Dendritic cell treated with granulocyte-macrophage colony-stimulating factor and Interleukin-4, amounts not matched to agents 40 ng/mL and 50 ng/mL, for 4 days (primary cell): ENCODE results near the gene EDAR.

Experiments
- H3K27ac Mint-ChIP-seq: one replicate; pipeline ENCODE4 v1.8.0; 2022; ENCODE audit warnings: mild to moderate bottlenecking, mixed read lengths
- H3K27me3 Mint-ChIP-seq: one replicate; pipeline ENCODE4 v1.8.0; 2022; ENCODE audit warnings: mild to moderate bottlenecking, mixed read lengths
- H3K36me3 Mint-ChIP-seq: one replicate; pipeline ENCODE4 v1.8.0; 2022; ENCODE audit warnings: low read depth, mixed read lengths
- H3K4me1 Mint-ChIP-seq: one replicate; pipeline ENCODE4 v1.8.0; 2022; ENCODE audit warnings: low read depth, mixed read lengths
- H3K4me3 Mint-ChIP-seq: one replicate; pipeline ENCODE4 v1.8.0; 2022; ENCODE audit warnings: mild to moderate bottlenecking, moderate library complexity, mixed read lengths
- H3K9me3 Mint-ChIP-seq: one replicate; pipeline ENCODE4 v1.8.0; 2022; ENCODE audit warnings: mixed read lengths
- intact Hi-C: fragments of 100-400 bp; cut with micrococcal nuclease; formaldehyde crosslinking; loops from one replicate; pipeline ENCODE4 v1.15.0; 2022

Gene EDAR

DNA sequence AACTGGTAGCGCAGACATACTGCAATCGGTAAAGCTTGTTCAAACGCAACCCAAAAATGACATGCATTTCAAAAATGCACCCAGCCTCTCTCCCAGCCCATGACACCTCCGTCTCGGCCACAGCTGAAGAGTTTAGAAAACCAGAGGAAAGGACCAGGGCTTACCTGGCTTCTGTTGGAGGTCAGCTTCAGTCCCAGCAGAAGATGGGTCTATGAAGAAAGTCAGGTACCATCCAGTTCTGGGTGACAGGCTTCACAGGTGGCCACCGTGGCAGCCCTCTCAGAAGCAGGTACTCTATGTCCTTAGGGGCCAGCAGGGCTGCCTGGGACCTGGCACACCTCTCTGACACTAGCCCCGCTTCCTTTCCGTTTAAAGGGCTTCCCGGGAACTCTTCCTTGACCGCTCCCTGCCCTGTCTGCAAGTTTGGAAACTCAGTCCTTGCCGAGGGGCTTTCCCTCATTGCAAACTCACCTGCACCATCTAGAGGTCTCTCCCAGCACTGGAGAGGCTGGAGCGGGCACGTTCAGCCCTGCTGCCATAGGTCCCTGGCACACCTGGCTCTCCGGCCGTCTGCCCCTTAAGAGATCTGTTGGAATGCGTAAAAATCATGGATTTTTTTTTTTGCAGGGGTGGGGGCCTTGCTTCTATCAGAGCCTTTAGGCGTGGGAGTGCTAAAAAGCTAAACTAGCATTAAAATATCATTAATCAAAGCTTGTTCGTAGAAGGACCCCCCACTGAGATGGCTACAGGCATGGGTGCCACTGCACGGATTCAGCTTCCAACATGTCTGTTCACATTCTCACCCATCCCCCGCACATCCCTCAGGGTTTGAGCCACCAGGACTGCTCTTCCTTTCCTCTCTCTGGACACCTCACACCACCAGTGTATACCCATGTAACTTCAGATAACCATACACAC lies at the start of gene EDAR:
Gene EDAR, minus strand, starts transcription at position 425 of the 918 bp plus-strand sequence. CDS start 58,206 bp downstream, outside the sequence.
- H3K4me3 Mint-ChIP-seq: no peak within 1 kb of the TSS
- peaks cover 8% of the 10 kb centered on the region for H3K27me3 Mint-ChIP-seq
- no peaks in the 10 kb centered on the region for H3K36me3 Mint-ChIP-seq
- H3K9me3 Mint-ChIP-seq: no peaks in the 10 kb centered on the region
- intact Hi-C loops: no loop called here
- no peaks in the 10 kb centered on the region for H3K4me1 Mint-ChIP-seq
- H3K27ac Mint-ChIP-seq: no peak within 1 kb of the TSS

GRCh38 chr2:109033171-109033570 lies 44.2 kb upstream of the EDAR start:
- peaks cover 22% of the 10 kb centered on the region for H3K4me1 Mint-ChIP-seq
- intact Hi-C loops: no loop called here
- no peak overlapping the region for H3K27ac Mint-ChIP-seq
- H3K27me3 Mint-ChIP-seq: peaks cover 5% of the 10 kb centered on the region
- H3K9me3 Mint-ChIP-seq: no peaks in the 10 kb centered on the region
- H3K36me3 Mint-ChIP-seq: no peaks in the 10 kb centered on the region
- H3K4me3 Mint-ChIP-seq: no peak overlapping the region

- H3K9me3 Mint-ChIP-seq: no peaks in the 10 kb centered on the region
- intact Hi-C loops: no loop called here
- H3K27me3 Mint-ChIP-seq: peaks cover 5% of the 10 kb centered on the region
- H3K27ac Mint-ChIP-seq: peak overlapping the region; percentile 50
- peaks cover 22% of the 10 kb centered on the region for H3K4me1 Mint-ChIP-seq
- no peaks in the 10 kb centered on the region for H3K36me3 Mint-ChIP-seq
- peak overlapping the region; percentile 76 for H3K4me3 Mint-ChIP-seq
Measured at GRCh38 chr2:109032229-109032820, 43.3 kb upstream of the EDAR start.

DNA sequence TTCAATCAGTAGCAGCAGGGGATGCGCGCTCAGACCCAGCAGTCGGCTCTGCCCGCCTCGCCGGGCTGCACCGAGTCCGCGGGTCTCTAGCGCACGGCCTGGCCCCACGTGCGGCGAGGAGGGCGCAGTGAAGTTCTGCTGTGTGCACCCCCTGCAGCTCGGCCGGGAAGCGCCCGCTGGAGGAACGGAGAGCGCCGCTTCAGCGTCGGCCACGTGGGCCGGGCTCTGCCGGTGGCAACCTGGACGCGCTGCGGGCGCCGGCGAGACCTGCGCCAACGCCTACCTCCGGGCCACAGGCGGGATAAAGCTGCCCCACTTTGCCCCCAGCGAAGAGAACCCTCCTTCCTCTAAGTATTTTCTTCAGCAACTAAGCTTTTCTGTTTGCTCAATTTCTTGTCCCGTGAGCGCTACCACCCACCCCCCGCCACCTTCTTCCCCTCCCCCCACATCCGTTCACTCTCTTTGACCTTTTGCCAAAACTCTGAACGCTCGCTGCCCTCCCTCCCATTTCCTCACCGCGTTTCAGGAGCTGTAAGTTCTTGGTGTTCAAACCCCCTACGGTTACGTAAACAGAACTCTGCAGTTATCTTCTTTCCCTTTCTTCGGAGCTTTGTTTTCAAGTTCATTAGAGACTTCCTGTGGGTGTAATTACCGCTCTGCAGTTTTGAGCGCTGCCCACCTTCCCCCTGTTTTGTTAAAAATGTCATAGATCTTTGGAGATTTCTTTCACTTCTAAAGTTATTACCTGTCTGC lies 42.6 kb upstream of the EDAR start:
- peak overlapping the region; percentile 76 for H3K4me3 Mint-ChIP-seq
- intact Hi-C loops: no loop called here
- peaks cover 22% of the 10 kb centered on the region for H3K4me1 Mint-ChIP-seq
- H3K36me3 Mint-ChIP-seq: no peaks in the 10 kb centered on the region
- H3K27me3 Mint-ChIP-seq: peaks cover 5% of the 10 kb centered on the region
- H3K27ac Mint-ChIP-seq: peak overlapping the region; percentile 50
- H3K9me3 Mint-ChIP-seq: no peaks in the 10 kb centered on the region

GRCh38 chr2:109030870-109031475 lies 42.0 kb upstream of the EDAR start:
- no peaks in the 10 kb centered on the region for H3K36me3 Mint-ChIP-seq
- H3K9me3 Mint-ChIP-seq: no peaks in the 10 kb centered on the region
- H3K27me3 Mint-ChIP-seq: peaks cover 5% of the 10 kb centered on the region
- H3K4me3 Mint-ChIP-seq: peak overlapping the region; percentile 76
- H3K27ac Mint-ChIP-seq: peak overlapping the region; percentile 50
- peaks cover 22% of the 10 kb centered on the region for H3K4me1 Mint-ChIP-seq
- intact Hi-C loops: no loop called here

DNA sequence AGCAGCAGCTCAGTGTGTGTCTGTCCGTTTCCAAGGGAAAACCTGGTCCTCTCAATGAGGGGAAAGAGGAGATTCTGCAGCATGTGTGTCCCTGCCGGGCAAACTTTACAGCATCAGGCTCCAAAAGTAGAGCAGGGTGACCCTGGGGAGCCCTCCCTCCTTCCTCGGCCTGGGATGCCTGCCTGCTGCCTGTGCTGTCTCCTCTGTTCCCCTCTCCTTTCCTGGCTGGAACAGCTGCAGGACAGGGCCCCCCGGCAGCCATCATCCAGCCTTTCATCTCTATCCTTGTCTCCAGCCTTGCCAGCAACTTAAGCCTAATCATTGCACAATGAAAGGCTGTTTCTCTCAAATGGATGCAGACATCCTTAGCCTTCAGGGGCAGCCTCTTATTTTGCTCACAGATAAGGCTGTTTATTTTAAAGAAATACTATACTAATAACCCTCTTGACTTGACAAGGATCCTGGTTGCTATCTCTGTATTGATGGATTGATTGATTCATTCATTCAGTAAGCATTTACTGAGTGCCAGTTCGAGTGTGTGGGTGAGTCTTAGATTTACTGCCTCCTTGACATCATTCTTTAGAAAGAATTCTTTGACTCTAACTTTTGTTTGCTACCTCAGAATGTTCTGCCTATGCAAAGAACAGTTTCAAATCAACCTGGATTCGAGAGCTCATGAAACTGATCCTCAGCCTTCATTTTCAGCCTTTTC lies 40.6 kb upstream of the EDAR start:
- Mint-ChIP-seq H3K4me3 (no peak overlapping the region), H3K4me1 (peaks cover 22% of the 10 kb centered on the region)
- intact Hi-C loops: no loop called here

DNA sequence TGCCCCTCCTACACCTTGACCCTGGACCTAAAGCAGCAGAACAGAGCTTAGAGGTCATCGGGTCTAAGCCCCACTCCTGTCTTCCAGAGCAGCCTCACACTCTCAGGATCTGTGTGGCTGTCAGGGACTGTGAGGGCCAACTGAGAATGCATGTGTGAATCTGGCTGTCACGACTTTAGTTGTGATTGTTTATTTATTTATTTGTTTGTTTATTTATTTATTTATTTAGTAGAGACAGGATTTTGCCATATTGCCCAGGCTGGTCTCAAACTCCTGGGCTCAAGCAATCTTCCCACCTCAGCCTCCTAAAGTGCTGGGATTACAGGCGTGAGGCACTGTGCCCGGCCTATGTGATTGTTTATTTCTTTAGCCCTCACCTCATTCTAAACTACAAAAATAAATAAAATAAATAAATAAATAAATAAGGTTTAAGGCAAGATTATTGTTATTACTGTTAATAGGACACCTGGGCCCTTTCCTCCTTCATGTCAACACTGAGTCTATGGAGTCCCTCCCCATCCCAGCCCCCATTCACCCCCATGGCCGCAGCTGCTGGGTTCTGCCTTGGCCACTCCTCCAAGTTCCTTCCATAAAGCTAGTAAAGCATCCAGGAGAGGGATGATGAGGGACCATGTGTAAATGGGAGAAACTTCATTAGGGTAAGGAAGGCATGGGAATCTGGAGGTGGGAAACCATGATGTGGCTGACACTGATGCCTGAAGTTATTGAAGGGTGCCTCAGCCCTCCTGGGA lies 39.9 kb upstream of the EDAR start:
- H3K36me3 Mint-ChIP-seq: no peaks in the 10 kb centered on the region
- H3K27ac Mint-ChIP-seq: no peak overlapping the region
- no peak overlapping the region for H3K4me3 Mint-ChIP-seq
- H3K4me1 Mint-ChIP-seq: peaks cover 22% of the 10 kb centered on the region
- no peaks in the 10 kb centered on the region for H3K9me3 Mint-ChIP-seq
- H3K27me3 Mint-ChIP-seq: peaks cover 5% of the 10 kb centered on the region
- intact Hi-C loops: no loop called here

More for the DNA sequence above, 40.6 kb upstream of the EDAR start:
- Mint-ChIP-seq H3K27me3 (peaks cover 5% of the 10 kb centered on the region), H3K36me3 (no peaks in the 10 kb centered on the region), H3K9me3 (no peaks in the 10 kb centered on the region), H3K27ac (no peak overlapping the region)

DNA sequence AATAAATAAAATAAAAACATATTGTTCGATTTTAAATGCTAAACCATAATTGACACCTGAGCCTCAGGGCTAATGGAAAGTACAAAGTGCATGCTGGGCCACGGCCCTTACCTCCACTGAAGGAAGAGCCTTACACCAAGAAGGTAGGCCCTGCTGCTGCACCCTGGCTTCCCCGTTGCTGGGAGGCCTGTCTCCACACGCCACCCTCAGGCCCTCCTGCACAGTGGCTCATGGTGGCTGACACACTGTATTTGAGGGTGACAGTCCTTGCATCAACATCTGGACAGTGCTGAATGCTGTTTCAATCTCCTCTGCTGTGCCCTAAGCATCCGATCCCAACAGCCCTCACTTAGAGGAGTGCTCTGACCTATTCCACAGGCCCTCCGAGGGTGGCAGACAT lies 39.3 kb upstream of the EDAR start:
- peaks cover 21% of the 10 kb centered on the region for H3K4me1 Mint-ChIP-seq
- intact Hi-C loops: no loop called here
- H3K27me3 Mint-ChIP-seq: peaks cover 5% of the 10 kb centered on the region
- H3K4me3 Mint-ChIP-seq: no peak overlapping the region
- no peaks in the 10 kb centered on the region for H3K9me3 Mint-ChIP-seq
- no peaks in the 10 kb centered on the region for H3K36me3 Mint-ChIP-seq
- no peak overlapping the region for H3K27ac Mint-ChIP-seq

- intact Hi-C loops: no loop called here
- H3K4me1 Mint-ChIP-seq: peaks cover 19% of the 10 kb centered on the region
Measured at GRCh38 chr2:109027702-109028101, 38.7 kb upstream of the EDAR start.

GRCh38 chr2:109024477-109024876 lies 35.5 kb upstream of the EDAR start:
- H3K36me3 Mint-ChIP-seq: no peaks in the 10 kb centered on the region

More at GRCh38 chr2:109027702-109028101, 38.7 kb upstream of the EDAR start:
- H3K27me3 Mint-ChIP-seq: peaks cover 5% of the 10 kb centered on the region
- no peak overlapping the region for H3K4me3 Mint-ChIP-seq
- H3K36me3 Mint-ChIP-seq: no peaks in the 10 kb centered on the region
- no peak overlapping the region for H3K27ac Mint-ChIP-seq
- no peaks in the 10 kb centered on the region for H3K9me3 Mint-ChIP-seq

DNA sequence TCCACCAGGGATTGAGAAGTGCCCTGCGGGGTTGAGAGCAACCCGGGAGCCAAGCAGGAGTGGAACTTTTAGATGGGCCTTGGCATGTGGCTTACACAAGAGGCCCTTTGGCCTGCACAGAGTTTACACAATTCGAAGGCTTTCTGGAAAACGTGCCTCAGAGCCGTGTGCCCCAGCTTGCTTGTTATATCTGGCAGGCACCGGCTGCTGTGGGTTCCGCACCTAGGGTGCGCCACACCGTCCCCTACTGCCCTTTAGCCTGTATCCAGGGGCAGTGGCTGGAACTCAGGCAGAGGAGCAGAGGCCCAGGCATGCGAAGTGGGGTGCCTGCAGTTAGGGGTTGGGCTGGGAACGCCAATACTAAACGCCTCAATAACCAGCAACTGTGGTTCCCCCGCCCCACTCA lies 32.9 kb upstream of the EDAR start:
- Mint-ChIP-seq H3K9me3 (no peaks in the 10 kb centered on the region), H3K4me1 (no peaks in the 10 kb centered on the region), H3K27me3 (no peaks in the 10 kb centered on the region), H3K27ac (no peak overlapping the region), H3K36me3 (no peaks in the 10 kb centered on the region), H3K4me3 (no peak overlapping the region)
- intact Hi-C loops: no loop called here

More at GRCh38 chr2:109024477-109024876, 35.5 kb upstream of the EDAR start:
- H3K4me3 Mint-ChIP-seq: no peak overlapping the region
- no peaks in the 10 kb centered on the region for H3K27me3 Mint-ChIP-seq
- no peaks in the 10 kb centered on the region for H3K4me1 Mint-ChIP-seq
- intact Hi-C loops: no loop called here
- no peak overlapping the region for H3K27ac Mint-ChIP-seq
- H3K9me3 Mint-ChIP-seq: no peaks in the 10 kb centered on the region

DNA sequence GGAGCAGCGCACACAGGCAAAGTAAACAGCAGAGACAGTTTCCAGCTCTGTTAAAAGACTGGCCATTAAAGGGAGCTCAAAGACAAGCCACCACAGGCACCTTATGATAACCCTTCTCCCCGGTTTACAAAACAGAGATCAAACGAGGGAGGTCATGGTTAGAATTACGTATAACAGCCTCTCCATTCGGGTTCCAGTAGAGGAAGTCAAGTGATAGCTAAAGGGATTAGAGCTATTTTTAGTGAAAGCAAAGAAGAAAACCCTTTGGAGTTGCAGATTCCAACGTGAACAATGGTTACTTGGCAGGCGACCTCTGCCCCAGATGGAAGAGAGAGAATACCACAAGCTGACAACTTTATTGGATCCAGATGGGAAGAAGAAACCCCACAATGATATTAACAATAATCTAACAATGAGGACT lies 31.2 kb upstream of the EDAR start:
- no peaks in the 10 kb centered on the region for H3K9me3 Mint-ChIP-seq
- H3K36me3 Mint-ChIP-seq: no peaks in the 10 kb centered on the region
- H3K27me3 Mint-ChIP-seq: no peaks in the 10 kb centered on the region
- intact Hi-C loops: no loop called here
- no peak overlapping the region for H3K4me3 Mint-ChIP-seq
- H3K27ac Mint-ChIP-seq: no peak overlapping the region
- no peaks in the 10 kb centered on the region for H3K4me1 Mint-ChIP-seq

- Mint-ChIP-seq H3K36me3 (no peaks in the 10 kb centered on the region), H3K4me1 (no peaks in the 10 kb centered on the region), H3K9me3 (no peaks in the 10 kb centered on the region), H3K27ac (no peak overlapping the region), H3K27me3 (no peaks in the 10 kb centered on the region), H3K4me3 (no peak overlapping the region)
- intact Hi-C loops: no loop called here
Measured at GRCh38 chr2:109018452-109018851, 29.4 kb upstream of the EDAR start.
